Endothelial cell of umbilical vein (primary cell): ENCODE measurements around the gene ADAMTS17. TPM values are rescaled to one million over a fixed set of nuclear protein-coding genes. Genes with fewer than 3 reads are reported as not detected.

Source experiments
- BruUV-seq: library from RNA; stranded (reverse); fragments of 400-500 nt; replicated peaks from 2 replicates; lab custom pipeline; 2021; lab: Mats Ljungman, UMichigan
- CTCF ChIA-PET: fragments of 300-600, 350-600 bp; sonication (Branson Sonifier 250); formaldehyde crosslinking; loops from one replicate; lab custom pipeline; 2021; ENCODE audit warnings: antibody characterized with exemption, inconsistent platforms; lab: Charles Lee
- POLR2A ChIA-PET: fragments of 300-600, 350-600 bp; sonication (Branson Sonifier 250); formaldehyde crosslinking; loops from one replicate; lab custom pipeline; 2021; ENCODE audit warnings: antibody characterized with exemption, inconsistent platforms; lab: Charles Lee
- DNase-seq: peaks from one replicate; pipeline ENCODE4 v3.0.0-alpha.2; 2011; ENCODE audit warnings: low read depth, low spot score
- FAIRE-seq: peaks from 2 replicates; lab custom pipeline; 2011; peaks lifted over from hg19 to GRCh38; lab: Jason Lieb, UNC
- H2AFZ ChIP-seq: 2 replicates; pipeline ENCODE4 v1.6.0; 2012; ENCODE audit warnings: low read depth, low read length, control low read depth, inconsistent platforms
- H3K27ac ChIP-seq: 2 replicates; pipeline ENCODE4 v1.5.1; 2011; ENCODE audit warnings: low read depth, mild to moderate bottlenecking, control low read depth, low read length, moderate library complexity; ENCODE audit not compliant: insufficient read depth
- H3K27me3 ChIP-seq, 2 experiments: 2 replicates each; pipeline versions ENCODE4 v1.6.0 to v1.6.1; 2011; ENCODE audit warnings: low read length in 2 of 2, mixed read lengths in 1 of 2; ENCODE audit not compliant: control insufficient read depth in 2 of 2, insufficient read depth in 2 of 2
- H3K36me3 ChIP-seq, 2 experiments: 2 replicates in 1 of 2; 3 replicates in 1 of 2; pipeline ENCODE4 v1.5.1; 2011; ENCODE audit warnings: low read length in 2 of 2, mild to moderate bottlenecking in 1 of 2, moderate library complexity in 1 of 2; ENCODE audit not compliant: control insufficient read depth in 2 of 2, insufficient read depth in 2 of 2; ENCODE audit errors: extremely low read depth in 1 of 2
- H3K4me1 ChIP-seq: 3 replicates; pipeline ENCODE4 v1.5.1; 2011; ENCODE audit warnings: mild to moderate bottlenecking, low read length; ENCODE audit not compliant: control insufficient read depth, insufficient read depth; ENCODE audit errors: extremely low read depth
- H3K4me2 ChIP-seq: 2 replicates; pipeline ENCODE4 v1.6.1; 2011; ENCODE audit warnings: low read length, control low read depth, mixed read lengths; ENCODE audit not compliant: insufficient read depth
- H3K4me3 ChIP-seq, 3 experiments: fragments of 200-600 bp in 1 of 3; sonication (generic), shearing (Covaris generic) in 1 of 3; replicated peaks in 1 of 3; 2 replicates each; pipeline ENCODE4 v1.5.1; 2011 to 2016; ENCODE audit warnings: control low read depth in 3 of 3, low read length in 3 of 3, mild to moderate bottlenecking in 2 of 3, inconsistent platforms in 1 of 3, low read depth in 1 of 3, moderate library complexity in 1 of 3; ENCODE audit not compliant: insufficient read depth in 1 of 3
- H3K79me2 ChIP-seq: 2 replicates; pipeline ENCODE4 v1.6.0; 2012; ENCODE audit warnings: low read length, inconsistent platforms; ENCODE audit not compliant: control insufficient read depth, insufficient read depth
- H3K9ac ChIP-seq: replicated peaks from 2 replicates; pipeline ENCODE3; 2011; ENCODE audit warnings: low read length, control low read depth; ENCODE audit not compliant: insufficient read depth; ENCODE audit errors: extremely low read depth
- H3K9me1 ChIP-seq: replicated peaks from 3 replicates; pipeline ENCODE4 v1.6.0; 2011; ENCODE audit warnings: mild to moderate bottlenecking, low read length; ENCODE audit not compliant: control insufficient read depth, insufficient read depth; ENCODE audit errors: extremely low read depth
- H3K9me3 ChIP-seq: replicated peaks from 2 replicates; pipeline ENCODE4 v1.5.1; 2012; ENCODE audit warnings: low read length, inconsistent platforms; ENCODE audit not compliant: control insufficient read depth, insufficient read depth
- H4K20me1 ChIP-seq: replicated peaks from 2 replicates; pipeline ENCODE3; 2011; ENCODE audit warnings: mild to moderate bottlenecking, low read length; ENCODE audit not compliant: control insufficient read depth, insufficient read depth; ENCODE audit errors: extremely low read depth
- CTCF ChIP-seq, 2 donors: IDR thresholded peaks; 1 replicate in 1 of 2; 2 replicates in 1 of 2; pipeline ENCODE4 v1.5.1; 2011; ENCODE audit warnings: low read length in 2 of 2, mild to moderate bottlenecking in 2 of 2, moderate library complexity in 2 of 2, control low read depth in 1 of 2, inconsistent platforms in 1 of 2, low read depth in 1 of 2; ENCODE audit not compliant: insufficient read depth in 1 of 2; ENCODE audit errors: extremely low read depth in 1 of 2
- EZH2 ChIP-seq: IDR thresholded peaks from 2 replicates; pipeline ENCODE4 v1.6.1; 2012; ENCODE audit warnings: borderline replicate concordance, low read depth, mild to moderate bottlenecking, moderate library complexity, low read length, inconsistent platforms; ENCODE audit not compliant: severe bottlenecking
- FOS ChIP-seq: IDR thresholded peaks from 2 replicates; pipeline ENCODE4 v1.6.1; 2011; ENCODE audit warnings: mild to moderate bottlenecking, low read length, moderate library complexity, borderline replicate concordance; ENCODE audit not compliant: insufficient read depth
- GATA2 ChIP-seq: IDR thresholded peaks from 2 replicates; pipeline ENCODE4 v1.7.0; 2011; ENCODE audit warnings: low read depth, mild to moderate bottlenecking, moderate library complexity, mixed read lengths, low read length; ENCODE audit not compliant: insufficient read length, insufficient read depth
- JUN ChIP-seq: IDR thresholded peaks from 2 replicates; pipeline ENCODE4 v1.6.1; 2011; ENCODE audit warnings: borderline replicate concordance, low read depth; ENCODE audit not compliant: insufficient read length, insufficient read depth
- MYC ChIP-seq: IDR thresholded peaks from one replicate; pipeline ENCODE4 v1.6.1; 2011; ENCODE audit warnings: mild to moderate bottlenecking, low read depth, low read length
- POLR2A ChIP-seq: IDR thresholded peaks from 2 replicates; pipeline ENCODE4 v1.6.1; 2012; ENCODE audit warnings: low read depth, mild to moderate bottlenecking, control low read depth, low read length
- POLR2AphosphoS5 ChIP-seq: IDR thresholded peaks from 2 replicates; pipeline ENCODE4 v1.6.1; 2012; ENCODE audit warnings: low read depth, mild to moderate bottlenecking, control low read depth, low read length, moderate library complexity; ENCODE audit not compliant: insufficient read depth
- dilution Hi-C: fragments of 300-500 bp; cut with MboI; formaldehyde crosslinking; loops from one replicate; pipeline ENCODE4 v1.15.0; 2019; ENCODE audit warnings: low sequenced_read_pairs; ENCODE audit not compliant: extremely low pct_ligation_motif_present
- intact Hi-C: fragments of 100-400 bp; cut with micrococcal nuclease; formaldehyde crosslinking; loops from one replicate; pipeline ENCODE4 v1.10.0; 2022
- polyA plus RNA-seq, 4 experiments: library from polyadenylated mRNA; depleted of rRNA in 3 of 4; stranded (reverse) in 3 of 4; unstranded in 1 of 4; fragments of >200 nt; gene quantifications; 2 replicates each; pipeline versions ENCODE4 v1.2.1 to v1.2.3, GENCODE V29; 2011 to 2012; ENCODE audit warnings: missing spikeins in 1 of 4
- total RNA-seq: library from RNA; stranded (reverse); gene quantifications from 2 replicates; pipeline ENCODE4 v1.2.3, GENCODE V29; 2021
- TF ChIP-seq, protein P1 (sequence below): IDR thresholded peaks from 2 replicates; pipeline ENCODE4 v1.6.1; 2011; ENCODE audit not compliant: insufficient read depth, insufficient read length

ADAMTS17 gene
- total and polyA plus RNA-seq, 2 donors (not counting 3 experiments of a cell fraction or from before 2014, with no cell fraction given): 0.12 TPM; not detected in 1

GRCh38 chr15:100005715-100006114, 336.1 kb downstream of the ADAMTS17 start:
- no peaks in the 10 kb centered on the region for H3K27me3 ChIP-seq
- DNase-seq (no peak), FAIRE-seq (no peak)
- H3K9ac ChIP-seq: no peak overlapping the region
- ChIA-PET CTCF (no interaction called here), POLR2A (no interaction called here)
- no TSS peak for BruUV-seq
- H3K9me3 ChIP-seq: peaks cover 2% of the 10 kb centered on the region
- intact Hi-C loops: no loop called here
- H4K20me1 ChIP-seq: no peaks in the 10 kb centered on the region
- H3K9me1 ChIP-seq: no peaks in the 10 kb centered on the region
- TF ChIP-seq POLR2AphosphoS5 (no peak), MYC (no peak)
- no peaks in the 10 kb centered on the region for H3K36me3 ChIP-seq
- no peak overlapping the region for H3K4me2 ChIP-seq
- no peaks in the 10 kb centered on the region for H3K79me2 ChIP-seq
- no peak overlapping the region for H2AFZ ChIP-seq
- H3K4me1 ChIP-seq: no peaks in the 10 kb centered on the region
- H3K27ac ChIP-seq: no peak overlapping the region
- H3K4me3 ChIP-seq: no peak overlapping the region
- dilution Hi-C loops: no loop called here

- H3K79me2 ChIP-seq: no peaks in the 10 kb centered on the region
- TF ChIP-seq CTCF (IDR thresholded peaks at IDR 0.05; ENCODE audit: extremely low read depth in 1 of 2, insufficient read depth in 1 of 2, low read depth in 1 of 2, low read length in 2 of 2) (no peak), FOS (no peak), EZH2 (no peak), GATA2 (no peak), JUN (no peak), POLR2A (no peak), POLR2AphosphoS5 (no peak), MYC (no peak)
- TF ChIP-seq, protein P1, sequence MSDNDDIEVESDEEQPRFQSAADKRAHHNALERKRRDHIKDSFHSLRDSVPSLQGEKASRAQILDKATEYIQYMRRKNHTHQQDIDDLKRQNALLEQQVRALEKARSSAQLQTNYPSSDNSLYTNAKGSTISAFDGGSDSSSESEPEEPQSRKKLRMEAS: no peak
- no peak overlapping the region for H2AFZ ChIP-seq
- no peaks in the 10 kb centered on the region for H3K36me3 ChIP-seq
- POLR2A ChIA-PET: no interaction called here
- intact Hi-C loops (no loop called here), dilution Hi-C loops (no loop called here)
- H3K4me3 ChIP-seq: no peak overlapping the region
- CTCF ChIA-PET: no interaction called here
- H3K27me3 ChIP-seq: no peaks in the 10 kb centered on the region
- no peaks in the 10 kb centered on the region for H4K20me1 ChIP-seq
- DNase-seq: no peak
- H3K9ac ChIP-seq: no peak overlapping the region
- no TSS peak for BruUV-seq
- no peak overlapping the region for H3K4me2 ChIP-seq
- no peaks in the 10 kb centered on the region for H3K4me1 ChIP-seq
- peaks cover 2% of the 10 kb centered on the region for H3K9me3 ChIP-seq
- H3K27ac ChIP-seq: no peak overlapping the region
- H3K9me1 ChIP-seq: no peaks in the 10 kb centered on the region
- FAIRE-seq: no peak
Measured at GRCh38 chr15:100005013-100005412, 336.8 kb downstream of the ADAMTS17 start.
